HEK293T (cell line): ENCODE results near the gene MRPS15.

Source experiments
- BHLHE40 ChIP-seq: fragments of 450-650 bp; IDR thresholded peaks from 2 replicates; pipeline ENCODE4 v1.6.1; 2016; ENCODE audit warnings: mild to moderate bottlenecking, moderate library complexity, borderline replicate concordance
- FOXK2 ChIP-seq: fragments of 450-650 bp; IDR thresholded peaks from 2 replicates; pipeline ENCODE4 v1.6.1; 2016; ENCODE audit warnings: mild to moderate bottlenecking
- HDGF ChIP-seq: fragments of 450-650 bp; IDR thresholded peaks from 2 replicates; pipeline ENCODE4 v1.6.1; 2017; ENCODE audit warnings: antibody characterized with exemption, borderline replicate concordance
- LEF1 ChIP-seq: fragments of 450-650 bp; IDR thresholded peaks from 2 replicates; pipeline ENCODE4 v1.6.1; 2017; ENCODE audit warnings: mild to moderate bottlenecking, borderline replicate concordance
- SP1 ChIP-seq: fragments of 450-650 bp; IDR thresholded peaks from 2 replicates; pipeline ENCODE4 v1.6.1; 2017

- no peak for TF ChIP-seq LEF1
- no peak for TF ChIP-seq HDGF
- no peak for TF ChIP-seq BHLHE40
- TF ChIP-seq FOXK2: no peak
- TF ChIP-seq SP1: no peak
Measured at GRCh38 chr1:36440044-36440443, 24.1 kb downstream of the MRPS15 start.
